Activated CD8-positive, alpha-beta memory T cell treated with anti-CD3 and anti-CD28 coated beads, Interleukin-2, amount 10 ng/mL, durations not matched to agents 7 days and 5 days (primary cell): ENCODE measurements around the gene PPFIA1. TPM values are rescaled to one million over a fixed set of nuclear protein-coding genes. Genes with fewer than 3 reads are reported as not detected.
"Not testable (repeated sequence)": the region's sequence is repeated elsewhere in the genome, so short reads cannot be mapped to it uniquely, and the experiment has no call there.

ENCODE experiments used
- ATAC-seq: fragments of 150-1000 bp; cut with Tn5 transposase; one replicate; pipeline ENCODE4 v1.10.0; 2021; ENCODE audit warnings: moderate library complexity
- CTCF ChIA-PET: fragments of 350-600 bp; sonication (Branson Sonifier 250); formaldehyde crosslinking; loops from one replicate; lab custom pipeline; 2021; ENCODE audit warnings: antibody characterized with exemption; lab: Charles Lee
- DNase-seq: peaks from one replicate; pipeline ENCODE4 v3.0.0-alpha.2; 2020
- H3K27ac Mint-ChIP-seq: one replicate; pipeline ENCODE4 v1.8.0; 2021; ENCODE audit warnings: mild to moderate bottlenecking, mixed read lengths
- H3K27me3 Mint-ChIP-seq: one replicate; pipeline ENCODE4 v1.8.0; 2021; ENCODE audit warnings: mixed read lengths
- H3K36me3 Mint-ChIP-seq: one replicate; pipeline ENCODE4 v1.8.0; 2021; ENCODE audit warnings: mild to moderate bottlenecking, mixed read lengths
- H3K4me1 Mint-ChIP-seq: one replicate; pipeline ENCODE4 v1.8.0; 2021; ENCODE audit warnings: mixed read lengths
- H3K4me3 Mint-ChIP-seq: one replicate; pipeline ENCODE4 v1.8.0; 2021; ENCODE audit warnings: mild to moderate bottlenecking, moderate library complexity, mixed read lengths
- H3K9me3 Mint-ChIP-seq: one replicate; pipeline ENCODE4 v1.8.0; 2022; ENCODE audit warnings: low read depth, mixed read lengths
- total RNA-seq, 2 experiments: library from RNA; stranded (reverse); gene quantifications; one replicate each; pipeline ENCODE4 v1.2.3, GENCODE V29; 2021

PPFIA1 gene
- total RNA-seq, 2 experiments from 2014 or later: 35.7 to 38.7 TPM

DNA sequence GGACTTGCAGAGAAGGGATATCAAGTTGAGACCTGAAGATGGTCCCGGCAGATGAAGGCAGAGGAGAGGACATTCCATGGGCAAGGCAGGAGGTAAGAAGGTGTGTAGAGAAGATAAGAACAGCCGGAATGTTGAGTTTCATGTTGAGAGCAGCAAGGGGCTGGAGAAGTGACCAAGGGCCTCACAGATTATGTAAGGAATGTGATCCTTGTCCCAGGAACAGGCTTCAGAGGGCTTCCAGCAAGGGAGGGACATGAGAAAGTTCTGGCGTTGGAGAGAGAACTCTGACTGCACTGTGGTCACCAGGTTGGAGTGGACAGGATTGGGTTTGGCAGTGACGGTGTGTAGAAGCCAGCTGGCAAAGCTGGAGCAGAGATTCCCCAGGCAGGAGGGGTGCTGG, 27.6 kb upstream of the PPFIA1 start:
- Mint-ChIP-seq H3K4me1 (no peaks in the 10 kb centered on the region), H3K9me3 (peaks cover 2% of the 10 kb centered on the region), H3K4me3 (no peak overlapping the region), H3K27ac (no peak overlapping the region), H3K36me3 (no peaks in the 10 kb centered on the region), H3K27me3 (peaks cover 5% of the 10 kb centered on the region)
- DNase-seq (no peak), ATAC-seq (no peak)
- CTCF ChIA-PET: no interaction called here

DNA sequence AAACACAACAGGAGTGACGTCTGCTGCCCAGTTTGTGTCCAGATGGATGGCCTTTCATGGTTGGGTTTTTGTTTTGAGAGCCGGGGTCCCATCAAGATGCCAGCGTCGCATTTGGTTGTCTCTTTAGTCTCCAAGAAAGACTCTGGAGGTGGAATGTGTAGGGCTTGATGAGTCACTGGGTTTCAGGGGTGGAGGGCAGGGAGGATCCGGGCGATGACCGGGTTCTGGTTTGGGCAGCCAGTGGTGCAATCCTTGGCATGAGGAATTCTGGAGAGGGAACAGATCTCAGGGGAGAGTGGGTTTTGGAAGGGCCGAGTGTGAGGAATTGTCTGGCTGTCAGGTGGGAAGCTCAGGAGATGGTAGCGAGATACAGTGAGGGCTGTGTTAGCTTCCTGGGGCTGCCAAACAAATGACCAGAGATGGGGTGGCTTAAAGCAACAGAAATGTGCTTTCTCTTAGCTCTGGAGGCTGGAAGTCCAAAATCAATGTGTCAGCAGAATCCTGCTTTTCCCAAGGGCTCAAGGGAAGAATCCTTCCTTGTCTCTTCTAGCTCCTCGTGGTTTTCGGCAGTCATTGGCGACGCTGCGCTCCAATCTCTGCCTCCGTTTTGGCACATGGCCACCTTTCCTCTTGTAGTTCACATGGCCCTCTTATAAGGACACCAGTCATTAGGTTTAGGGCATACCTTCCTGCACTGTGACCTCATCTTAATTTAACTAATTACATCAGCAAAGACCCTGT, 26.4 kb upstream of the PPFIA1 start:
- H3K27me3 Mint-ChIP-seq: peaks cover 5% of the 10 kb centered on the region
- peaks cover 2% of the 10 kb centered on the region for H3K9me3 Mint-ChIP-seq
- ATAC-seq: no peak
- no peak overlapping the region for H3K4me3 Mint-ChIP-seq
- H3K27ac Mint-ChIP-seq: no peak overlapping the region
- no peaks in the 10 kb centered on the region for H3K36me3 Mint-ChIP-seq
- CTCF ChIA-PET: no interaction called here
- no peaks in the 10 kb centered on the region for H3K4me1 Mint-ChIP-seq
- no peak for DNase-seq

DNA sequence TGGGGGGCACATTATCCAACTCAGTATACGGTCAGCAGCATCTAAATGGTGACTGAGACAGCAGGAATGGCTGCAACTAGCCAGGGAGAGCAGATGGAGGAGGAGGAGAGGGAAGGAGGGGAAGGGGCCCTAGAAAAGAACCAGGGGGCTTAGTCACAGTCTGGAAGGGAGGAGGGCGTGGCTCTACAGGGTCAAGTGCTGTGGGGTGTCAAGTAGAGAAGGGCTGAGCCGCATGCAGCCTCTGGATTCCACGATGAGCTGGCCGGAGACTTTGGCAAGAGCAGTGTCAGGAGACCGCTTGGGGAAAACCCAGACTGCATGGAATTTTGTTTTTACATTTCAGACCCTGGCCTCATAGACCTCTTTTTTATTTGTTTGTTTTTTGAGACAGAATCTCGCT, 25.8 kb upstream of the PPFIA1 start:
- H3K27ac Mint-ChIP-seq: no peak overlapping the region
- CTCF ChIA-PET: no interaction called here

DNA sequence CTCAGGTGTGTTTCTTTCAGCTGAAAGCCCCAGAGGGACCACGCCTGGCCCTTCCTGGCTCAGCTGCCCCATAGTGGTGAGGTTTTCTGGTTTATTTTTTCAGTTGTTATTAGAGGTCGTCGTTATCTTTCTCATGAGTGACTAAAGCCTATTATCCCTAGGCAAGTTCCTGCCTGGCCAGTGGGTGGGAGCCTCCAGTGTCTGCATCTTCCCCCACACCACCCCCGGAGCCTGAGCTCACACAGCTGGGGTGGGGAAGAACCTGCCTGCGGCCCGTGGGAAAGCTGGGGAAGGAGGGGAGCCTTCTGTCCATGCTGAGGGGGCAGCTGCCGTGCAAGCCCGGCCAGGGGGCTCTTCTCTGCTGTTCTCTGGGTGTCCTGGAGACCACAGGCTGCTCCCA, 24.3 kb upstream of the PPFIA1 start:
- H3K27ac Mint-ChIP-seq: no peak overlapping the region
- no peaks in the 10 kb centered on the region for H3K36me3 Mint-ChIP-seq
- peaks cover 2% of the 10 kb centered on the region for H3K9me3 Mint-ChIP-seq
- H3K4me3 Mint-ChIP-seq: no peak overlapping the region
- CTCF ChIA-PET: no interaction called here
- DNase-seq (no peak), ATAC-seq (no peak)
- H3K27me3 Mint-ChIP-seq: peaks cover 5% of the 10 kb centered on the region
- H3K4me1 Mint-ChIP-seq: no peaks in the 10 kb centered on the region

More for the DNA sequence above, 25.8 kb upstream of the PPFIA1 start:
- H3K9me3 Mint-ChIP-seq: peaks cover 2% of the 10 kb centered on the region
- H3K27me3 Mint-ChIP-seq: peaks cover 5% of the 10 kb centered on the region
- no peak overlapping the region for H3K4me3 Mint-ChIP-seq
- ATAC-seq: no peak
- no peaks in the 10 kb centered on the region for H3K4me1 Mint-ChIP-seq
- DNase-seq: no peak
- no peaks in the 10 kb centered on the region for H3K36me3 Mint-ChIP-seq

DNA sequence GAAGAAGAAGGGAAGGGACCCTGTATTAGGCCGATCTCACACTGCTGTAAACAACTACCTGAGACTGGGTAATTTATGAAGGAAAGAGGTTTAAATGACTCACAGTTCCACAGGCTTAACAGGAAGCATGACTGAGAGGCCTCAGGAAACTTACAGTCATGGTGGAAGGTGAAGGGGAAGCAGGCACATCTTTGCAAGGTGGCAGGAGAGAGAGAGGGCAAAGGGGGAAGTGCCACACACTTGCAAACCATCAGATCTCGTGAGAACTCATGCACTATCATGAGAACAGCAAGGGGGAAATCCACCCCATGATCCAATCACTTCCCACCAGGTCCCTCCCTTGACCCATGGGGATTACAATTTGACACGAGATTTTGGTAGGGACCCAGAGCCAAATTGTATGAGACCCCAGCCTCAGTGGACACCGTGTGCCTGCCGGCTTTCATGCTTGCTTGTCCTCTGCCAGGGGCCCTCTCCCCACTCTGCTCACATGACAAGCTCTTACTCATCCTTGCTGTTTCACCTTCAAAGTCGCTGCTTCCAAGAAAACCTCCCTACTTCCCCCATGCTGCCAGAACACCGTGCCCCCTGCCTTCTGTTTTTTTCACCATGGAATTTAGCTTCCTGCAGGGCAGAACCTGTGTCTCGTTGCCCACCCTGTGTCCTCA, 23.3 kb upstream of the PPFIA1 start:
- Mint-ChIP-seq H3K4me1 (no peaks in the 10 kb centered on the region), H3K27me3 (peaks cover 5% of the 10 kb centered on the region), H3K36me3 (no peaks in the 10 kb centered on the region), H3K9me3 (peaks cover 2% of the 10 kb centered on the region), H3K27ac (no peak overlapping the region), H3K4me3 (no peak overlapping the region)
- CTCF ChIA-PET: no interaction called here
- ATAC-seq: no peak
- no peak for DNase-seq

DNA sequence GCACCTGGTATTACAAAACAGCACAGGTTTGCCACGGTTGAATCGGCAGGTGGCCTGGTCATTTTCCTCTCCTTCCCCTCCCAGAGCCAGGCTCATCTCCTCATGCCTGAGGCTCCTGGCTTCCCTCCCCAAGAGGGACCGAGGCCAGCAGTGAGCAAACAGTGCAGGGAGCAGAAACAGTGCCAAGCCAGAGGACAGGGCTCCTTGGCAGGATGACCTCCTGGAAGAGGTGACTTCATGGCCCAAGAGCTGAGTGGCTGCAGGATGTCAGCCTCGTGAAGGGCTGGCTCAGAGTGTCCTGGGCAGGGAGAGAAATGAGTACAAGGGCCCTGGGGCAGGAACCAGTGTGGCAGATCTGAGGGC, 22.8 kb upstream of the PPFIA1 start:
- H3K9me3 Mint-ChIP-seq: peaks cover 2% of the 10 kb centered on the region
- ATAC-seq: no peak
- no peak overlapping the region for H3K4me3 Mint-ChIP-seq
- no peaks in the 10 kb centered on the region for H3K36me3 Mint-ChIP-seq
- no peak overlapping the region for H3K27ac Mint-ChIP-seq
- DNase-seq: no peak
- CTCF ChIA-PET: no interaction called here
- peaks cover 4% of the 10 kb centered on the region for H3K27me3 Mint-ChIP-seq
- H3K4me1 Mint-ChIP-seq: no peaks in the 10 kb centered on the region

DNA sequence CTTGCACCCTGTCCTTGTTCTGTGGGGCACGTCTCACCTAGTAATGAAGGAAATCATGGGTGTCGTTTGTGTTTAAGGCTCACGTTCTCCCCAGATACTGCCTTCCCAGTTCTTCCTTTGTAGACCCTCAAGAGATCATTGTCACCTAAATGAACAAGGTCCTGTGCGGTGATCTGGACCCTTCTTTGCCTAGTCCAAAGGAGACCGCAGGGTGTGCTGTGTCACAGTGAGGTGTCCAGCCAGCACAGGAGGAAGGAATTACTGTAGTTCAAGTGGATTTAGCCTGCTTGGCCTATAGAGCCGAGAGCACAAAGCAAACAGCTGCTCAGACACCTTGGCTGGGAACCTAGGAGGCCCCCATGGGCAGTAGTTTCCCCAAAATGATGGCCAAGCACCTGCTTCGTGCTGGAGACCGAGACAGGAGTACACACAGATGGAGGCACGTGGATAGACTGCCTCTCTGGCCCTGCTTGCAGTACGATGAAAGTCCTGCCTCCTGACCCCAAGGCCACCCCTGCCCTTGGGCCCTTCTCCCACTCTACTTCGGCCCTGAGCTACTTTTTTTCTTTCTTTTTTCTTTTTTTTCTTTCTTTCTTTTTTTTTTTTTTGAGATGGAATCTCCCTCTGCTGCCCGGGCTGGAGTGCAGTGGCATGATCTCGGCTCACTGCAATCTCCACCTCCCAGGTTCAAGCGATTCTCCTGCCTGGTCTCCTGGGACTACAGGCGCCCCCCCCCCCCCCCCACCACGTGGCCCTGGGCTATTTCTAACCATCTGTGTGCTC, 19.4 kb upstream of the PPFIA1 start:
- Mint-ChIP-seq H3K4me3 (no peak overlapping the region), H3K9me3 (peaks cover 2% of the 10 kb centered on the region), H3K36me3 (no peaks in the 10 kb centered on the region), H3K4me1 (no peaks in the 10 kb centered on the region), H3K27me3 (no peaks in the 10 kb centered on the region), H3K27ac (no peak overlapping the region)
- ATAC-seq (no peak), DNase-seq (no peak)
- CTCF ChIA-PET: no interaction called here

DNA sequence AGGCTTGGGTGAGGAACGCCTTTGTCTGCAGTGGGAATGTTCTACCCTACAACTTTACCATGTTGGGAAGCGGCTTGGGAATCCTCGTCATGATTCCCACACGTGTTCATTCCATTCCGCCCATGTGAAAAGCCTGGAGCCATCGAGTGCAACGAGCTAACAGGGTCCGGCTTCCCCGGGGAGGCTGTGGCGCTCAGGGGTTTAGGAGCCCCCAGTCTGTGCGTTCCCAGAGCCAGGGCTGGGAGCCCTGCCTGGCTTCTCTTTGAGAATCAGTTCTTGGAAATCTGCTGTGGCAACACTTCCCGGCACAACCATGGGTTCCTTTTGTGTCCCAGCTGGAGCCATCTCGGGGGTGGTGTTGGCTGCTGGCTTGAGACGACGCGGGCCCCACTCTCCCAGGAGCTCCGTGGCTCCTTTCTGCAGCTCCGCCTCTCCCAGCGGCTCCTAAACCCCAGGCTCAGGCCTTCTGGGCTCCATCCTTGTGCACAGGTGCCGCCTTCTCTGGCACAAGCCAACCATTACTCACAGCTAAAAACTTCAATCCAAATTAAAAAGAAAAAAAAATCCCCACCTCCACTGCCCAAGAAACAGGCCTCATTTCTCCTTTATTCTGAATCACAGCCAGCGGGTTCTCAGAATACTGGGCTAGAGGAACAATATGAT, 18.7 kb upstream of the PPFIA1 start:
- no peaks in the 10 kb centered on the region for H3K36me3 Mint-ChIP-seq
- ATAC-seq: no peak
- H3K4me1 Mint-ChIP-seq: no peaks in the 10 kb centered on the region
- peaks cover 2% of the 10 kb centered on the region for H3K9me3 Mint-ChIP-seq
- no peak for DNase-seq
- H3K4me3 Mint-ChIP-seq: no peak overlapping the region
- H3K27me3 Mint-ChIP-seq: no peaks in the 10 kb centered on the region
- CTCF ChIA-PET: no interaction called here
- H3K27ac Mint-ChIP-seq: no peak overlapping the region

DNA sequence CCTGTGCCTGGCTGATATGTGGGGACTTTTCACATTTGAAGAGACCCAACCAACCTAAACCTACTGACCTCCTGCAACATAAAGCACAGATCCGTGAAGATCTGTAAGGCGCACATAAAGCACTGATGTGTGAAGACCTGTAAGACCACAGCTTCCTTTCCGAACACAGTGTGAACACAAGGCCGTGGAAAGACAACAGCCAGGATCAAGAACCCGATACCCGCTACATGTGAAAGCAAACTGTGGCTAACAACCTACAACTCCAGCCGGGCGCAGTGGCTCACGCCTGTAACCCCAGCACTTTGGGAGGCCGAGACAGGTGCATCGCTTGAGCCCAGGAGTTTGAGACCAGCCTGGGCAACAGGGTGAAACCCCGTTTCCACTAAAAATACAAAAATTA, 17.6 kb upstream of the PPFIA1 start:
- no peaks in the 10 kb centered on the region for H3K27me3 Mint-ChIP-seq
- CTCF ChIA-PET: no interaction called here

DNA sequence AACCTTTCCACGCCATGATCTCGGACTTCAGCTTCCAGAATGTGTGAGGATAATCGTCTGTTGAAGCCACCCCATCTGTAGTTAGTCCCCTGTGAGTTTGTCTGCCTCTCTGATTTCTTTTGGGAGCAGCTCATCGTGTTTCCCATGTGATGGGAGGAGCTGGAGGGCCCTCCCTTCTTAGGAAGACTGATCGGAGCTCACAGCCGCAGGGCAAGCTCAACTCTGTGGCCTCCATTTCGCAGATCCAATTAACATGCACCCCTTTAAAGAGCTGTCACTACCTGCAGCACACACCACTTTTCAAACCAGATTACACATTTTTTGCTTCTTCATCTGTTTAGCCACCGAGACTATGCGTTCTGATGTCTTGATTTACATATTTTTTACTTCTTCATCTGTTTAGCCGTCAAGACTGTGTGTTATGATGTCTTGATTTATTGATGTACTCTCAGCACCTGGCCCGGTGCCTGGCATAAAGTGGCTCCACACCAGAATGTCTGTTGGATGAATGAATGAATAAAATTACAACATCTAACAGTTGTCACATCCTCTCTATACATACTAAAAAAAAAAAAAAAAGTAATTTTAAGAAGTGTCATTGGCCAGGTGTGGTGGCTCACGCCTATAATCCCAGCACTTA, 14.9 kb upstream of the PPFIA1 start:
- no peak for ATAC-seq
- DNase-seq: no peak
- Mint-ChIP-seq H3K4me1 (no peaks in the 10 kb centered on the region), H3K27ac (no peak overlapping the region), H3K4me3 (no peak overlapping the region), H3K27me3 (no peaks in the 10 kb centered on the region), H3K36me3 (no peaks in the 10 kb centered on the region), H3K9me3 (no peaks in the 10 kb centered on the region)
- CTCF ChIA-PET: no interaction called here

More for the DNA sequence above, 17.6 kb upstream of the PPFIA1 start:
- no peaks in the 10 kb centered on the region for H3K4me1 Mint-ChIP-seq
- no peak overlapping the region for H3K4me3 Mint-ChIP-seq
- DNase-seq (no peak), ATAC-seq (no peak)
- no peak overlapping the region for H3K27ac Mint-ChIP-seq
- no peaks in the 10 kb centered on the region for H3K9me3 Mint-ChIP-seq
- no peaks in the 10 kb centered on the region for H3K36me3 Mint-ChIP-seq

DNA sequence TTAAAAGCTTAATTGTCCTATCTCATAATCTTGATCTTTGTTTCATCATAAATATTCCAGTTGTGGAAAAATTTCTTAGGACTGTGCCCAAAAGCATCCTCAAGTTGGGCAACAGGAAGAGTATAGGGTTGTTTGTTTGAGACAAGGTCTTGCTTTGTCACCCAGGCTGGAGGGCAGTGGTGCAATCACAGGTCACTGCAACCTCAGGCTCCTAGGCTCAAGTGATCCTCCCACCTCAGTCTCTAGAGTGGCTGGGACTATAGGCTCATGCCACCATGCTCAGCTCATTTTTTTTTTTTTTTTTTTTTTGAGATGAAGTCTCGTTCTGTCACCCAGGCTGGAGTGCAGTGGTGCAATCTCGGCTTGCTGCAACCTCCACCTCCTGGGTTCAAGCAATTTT, 11.4 kb upstream of the PPFIA1 start:
- H3K4me3 Mint-ChIP-seq, CTCF ChIA-PET: not testable (repeated sequence)

DNA sequence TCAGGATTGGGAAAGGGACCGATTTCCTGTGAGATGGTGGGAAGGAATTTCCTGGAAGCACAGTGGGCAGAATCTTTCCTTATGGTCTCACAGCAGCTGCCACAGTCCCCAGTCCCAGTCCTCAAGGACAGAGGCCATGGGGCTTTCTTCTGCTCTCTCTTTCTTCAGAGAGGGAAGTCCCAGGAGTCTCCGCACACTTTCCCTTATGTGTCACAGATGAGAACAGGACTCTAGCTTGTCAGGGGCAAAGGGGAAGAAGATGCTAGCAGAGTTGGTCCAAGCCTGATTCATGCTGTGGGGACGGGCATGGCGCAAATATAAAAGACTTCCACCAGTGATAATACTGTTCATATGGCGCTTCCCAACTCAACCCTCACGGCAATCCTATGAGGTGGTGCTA, 7.5 kb upstream of the PPFIA1 start:
- H3K9me3 Mint-ChIP-seq: no peaks in the 10 kb centered on the region
- no peak for DNase-seq
- peaks cover 8% of the 10 kb centered on the region for H3K4me1 Mint-ChIP-seq
- peaks cover 15% of the 10 kb centered on the region for H3K27me3 Mint-ChIP-seq
- no peak for ATAC-seq
- CTCF ChIA-PET: no interaction called here
- H3K27ac Mint-ChIP-seq: no peak overlapping the region
- no peak overlapping the region for H3K4me3 Mint-ChIP-seq
- H3K36me3 Mint-ChIP-seq: no peaks in the 10 kb centered on the region

More for the DNA sequence above, 11.4 kb upstream of the PPFIA1 start:
- ATAC-seq, H3K27me3 Mint-ChIP-seq, H3K4me1 Mint-ChIP-seq, H3K27ac Mint-ChIP-seq, H3K9me3 Mint-ChIP-seq, H3K36me3 Mint-ChIP-seq, DNase-seq: not testable (repeated sequence)

DNA sequence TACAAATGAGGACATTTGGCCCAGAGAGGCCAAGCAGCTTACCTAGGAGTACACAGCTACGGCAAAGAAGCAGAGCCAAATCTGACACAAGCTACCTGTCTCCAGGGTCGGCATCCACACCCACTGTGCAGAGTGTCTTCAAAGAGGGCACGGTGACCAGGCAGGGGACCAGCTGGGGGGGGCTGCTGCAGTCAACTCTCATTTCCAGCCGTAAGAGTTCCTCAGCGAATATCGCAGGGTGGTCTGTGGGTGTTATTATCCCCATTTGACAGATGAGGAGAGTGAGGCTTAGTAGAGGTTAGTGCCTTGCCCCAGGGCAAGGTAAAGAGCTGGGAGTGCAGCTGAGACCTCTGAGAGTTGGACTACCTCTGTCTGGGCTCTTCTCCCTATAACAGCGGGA, 7.1 kb upstream of the PPFIA1 start:
- no peak overlapping the region for H3K27ac Mint-ChIP-seq
- no peaks in the 10 kb centered on the region for H3K9me3 Mint-ChIP-seq
- CTCF ChIA-PET: no interaction called here
- no peak for DNase-seq
- H3K36me3 Mint-ChIP-seq: no peaks in the 10 kb centered on the region
- ATAC-seq: no peak
- H3K4me1 Mint-ChIP-seq: peaks cover 8% of the 10 kb centered on the region
- H3K27me3 Mint-ChIP-seq: peaks cover 15% of the 10 kb centered on the region
- no peak overlapping the region for H3K4me3 Mint-ChIP-seq
